ENCODE results near the gene IL27RA.

DNA sequence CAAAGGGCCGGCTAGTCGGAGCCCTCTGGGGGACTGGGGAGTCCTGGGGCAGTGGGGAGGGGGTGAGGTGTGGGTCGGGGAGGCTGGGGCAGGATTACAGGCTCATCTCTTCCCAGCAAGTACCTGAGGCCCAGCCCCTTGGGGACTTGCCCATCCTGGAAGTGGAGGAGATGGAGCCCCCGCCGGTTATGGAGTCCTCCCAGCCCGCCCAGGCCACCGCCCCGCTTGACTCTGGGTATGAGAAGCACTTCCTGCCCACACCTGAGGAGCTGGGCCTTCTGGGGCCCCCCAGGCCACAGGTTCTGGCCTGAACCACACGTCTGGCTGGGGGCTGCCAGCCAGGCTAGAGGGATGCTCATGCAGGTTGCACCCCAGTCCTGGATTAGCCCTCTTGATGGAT is 20.4 kb downstream of the IL27RA start:
- no peak for TF ChIP-seq GATA2 (IDR thresholded peaks at IDR 0.05; ENCODE audit: low read depth, low read length)
- TF ChIP-seq GATA3 (IDR thresholded peaks at IDR 0.05; ENCODE audit: low read depth, low read length), result no peak
